ENCODE data around the gene PARP14. TPM values are rescaled to one million over a fixed set of nuclear protein-coding genes. Genes with fewer than 3 reads are reported as not detected.

PARP14 gene
- total RNA-seq, 1 experiment from 2014 or later: 33.3 TPM

DNA sequence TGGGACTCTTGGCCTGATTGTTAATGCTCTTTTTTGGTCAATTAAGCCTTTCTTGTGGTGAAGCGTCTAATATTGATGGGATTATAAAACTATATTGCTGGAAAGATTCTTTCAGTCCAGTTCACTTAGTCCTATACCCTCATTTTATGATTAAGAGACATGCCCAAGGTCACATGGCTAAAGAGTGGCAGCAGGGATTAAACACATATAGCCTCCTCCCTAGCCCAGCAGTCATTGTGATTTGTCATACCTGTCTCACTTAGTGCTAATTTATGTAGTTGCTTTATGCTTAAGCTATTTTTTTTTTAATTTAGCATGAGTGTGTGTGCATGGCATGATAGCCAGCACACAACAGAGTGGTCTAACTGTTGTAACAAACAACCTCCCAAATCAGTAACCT lies 9.5 kb downstream of the PARP14 start:
- intact Hi-C loops (cut with micrococcal nuclease; ENCODE audit: unreplicated experiment): no loop called here
- Histone ChIP-seq H3K27ac (no peak overlapping the region), H3K4me1 (replicated peaks; ENCODE audit: insufficient read depth) (no peaks in the 10 kb centered on the region), H3K27me3 (ENCODE audit: insufficient read depth, low read depth) (no peaks in the 10 kb centered on the region), H3K4me2 (no peak overlapping the region), H3K79me2 (ENCODE audit: low read depth) (no peaks in the 10 kb centered on the region), H3K36me3 (ENCODE audit: low read depth) (no peaks in the 10 kb centered on the region), H4K20me1 (ENCODE audit: insufficient read depth) (no peaks in the 10 kb centered on the region), H3K9me3 (ENCODE audit: insufficient read depth, low read depth) (no peaks in the 10 kb centered on the region), H3F3A (ENCODE audit: insufficient read depth, low read depth) (no peaks in the 10 kb centered on the region), H3K9me2 (ENCODE audit: insufficient read depth) (no peaks in the 10 kb centered on the region), H2AFZ (no peak overlapping the region), H3K4me3 (no peak overlapping the region)
- ChIA-PET CTCF (no interaction called here), POLR2A (ENCODE audit: unreplicated experiment) (no interaction called here)
- TF ChIP-seq, protein P1, sequence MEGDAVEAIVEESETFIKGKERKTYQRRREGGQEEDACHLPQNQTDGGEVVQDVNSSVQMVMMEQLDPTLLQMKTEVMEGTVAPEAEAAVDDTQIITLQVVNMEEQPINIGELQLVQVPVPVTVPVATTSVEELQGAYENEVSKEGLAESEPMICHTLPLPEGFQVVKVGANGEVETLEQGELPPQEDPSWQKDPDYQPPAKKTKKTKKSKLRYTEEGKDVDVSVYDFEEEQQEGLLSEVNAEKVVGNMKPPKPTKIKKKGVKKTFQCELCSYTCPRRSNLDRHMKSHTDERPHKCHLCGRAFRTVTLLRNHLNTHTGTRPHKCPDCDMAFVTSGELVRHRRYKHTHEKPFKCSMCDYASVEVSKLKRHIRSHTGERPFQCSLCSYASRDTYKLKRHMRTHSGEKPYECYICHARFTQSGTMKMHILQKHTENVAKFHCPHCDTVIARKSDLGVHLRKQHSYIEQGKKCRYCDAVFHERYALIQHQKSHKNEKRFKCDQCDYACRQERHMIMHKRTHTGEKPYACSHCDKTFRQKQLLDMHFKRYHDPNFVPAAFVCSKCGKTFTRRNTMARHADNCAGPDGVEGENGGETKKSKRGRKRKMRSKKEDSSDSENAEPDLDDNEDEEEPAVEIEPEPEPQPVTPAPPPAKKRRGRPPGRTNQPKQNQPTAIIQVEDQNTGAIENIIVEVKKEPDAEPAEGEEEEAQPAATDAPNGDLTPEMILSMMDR (conservative IDR thresholded peaks at IDR 0.05): no peak
- no peak for TF ChIP-seq EZH2 (IDR thresholded peaks at IDR 0.05; ENCODE audit: low read depth)
- no peak for DNase-seq
- no TSS peak for BruUV-seq (replicated peaks)

DNA sequence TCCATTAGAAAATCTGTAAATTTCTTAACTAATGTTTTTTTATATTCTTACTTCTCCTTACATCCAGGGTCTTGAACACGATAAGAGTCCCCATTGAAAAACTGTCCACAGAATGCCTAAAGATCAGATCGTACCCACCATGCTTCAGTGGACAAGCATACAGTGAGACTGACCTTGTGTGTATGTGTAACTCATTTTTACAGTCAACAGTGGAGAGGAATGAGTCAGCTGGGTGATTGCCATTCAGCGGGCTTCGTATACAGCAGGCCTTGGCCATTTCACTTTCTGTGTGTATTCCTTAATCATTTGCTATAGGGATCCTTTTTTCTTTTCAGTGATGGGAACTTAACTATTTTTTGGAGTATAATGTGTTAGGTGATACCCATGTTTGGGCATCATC lies 10.6 kb downstream of the PARP14 start:
- no TSS peak for BruUV-seq (replicated peaks)
- no peak overlapping the region for H2AFZ ChIP-seq
- no peak overlapping the region for H3K4me2 ChIP-seq
- H3K36me3 ChIP-seq (ENCODE audit: low read depth): no peaks in the 10 kb centered on the region
- H3K9me2 ChIP-seq (ENCODE audit: insufficient read depth): no peaks in the 10 kb centered on the region
- no peak for DNase-seq
- H3K4me1 ChIP-seq (replicated peaks; ENCODE audit: insufficient read depth): no peaks in the 10 kb centered on the region
- no peaks in the 10 kb centered on the region for H3F3A ChIP-seq (ENCODE audit: insufficient read depth, low read depth)
- no peak for TF ChIP-seq EZH2 (IDR thresholded peaks at IDR 0.05; ENCODE audit: low read depth)
- TF ChIP-seq, protein P1 (conservative IDR thresholded peaks at IDR 0.05): no peak
- H4K20me1 ChIP-seq (ENCODE audit: insufficient read depth): no peaks in the 10 kb centered on the region
- intact Hi-C loops (cut with micrococcal nuclease; ENCODE audit: unreplicated experiment): no loop called here
- H3K27ac ChIP-seq: no peak overlapping the region
- H3K4me3 ChIP-seq: no peak overlapping the region
- ChIA-PET POLR2A (ENCODE audit: unreplicated experiment) (interaction anchor here (0.6 kb wide), 1 partner anchor 41 kb away, joined by 9 read pairs; no protein-coding TSS in a partner anchor), CTCF (no interaction called here)
- H3K27me3 ChIP-seq (ENCODE audit: insufficient read depth, low read depth): no peaks in the 10 kb centered on the region
- H3K79me2 ChIP-seq (ENCODE audit: low read depth): no peaks in the 10 kb centered on the region
- no peaks in the 10 kb centered on the region for H3K9me3 ChIP-seq (ENCODE audit: insufficient read depth, low read depth)

- Histone ChIP-seq H3K4me2 (no peak overlapping the region), H3K4me1 (replicated peaks; ENCODE audit: insufficient read depth) (no peaks in the 10 kb centered on the region), H3K4me3 (no peak overlapping the region), H3F3A (ENCODE audit: insufficient read depth, low read depth) (no peaks in the 10 kb centered on the region), H3K27ac (no peak overlapping the region), H2AFZ (no peak overlapping the region), H3K9me2 (ENCODE audit: insufficient read depth) (no peaks in the 10 kb centered on the region), H3K9me3 (ENCODE audit: insufficient read depth, low read depth) (no peaks in the 10 kb centered on the region), H4K20me1 (ENCODE audit: insufficient read depth) (no peaks in the 10 kb centered on the region), H3K36me3 (ENCODE audit: low read depth) (no peaks in the 10 kb centered on the region), H3K79me2 (ENCODE audit: low read depth) (no peaks in the 10 kb centered on the region), H3K27me3 (ENCODE audit: insufficient read depth, low read depth) (no peaks in the 10 kb centered on the region)
- DNase-seq: no peak
- BruUV-seq (replicated peaks): no TSS peak
- ChIA-PET POLR2A (ENCODE audit: unreplicated experiment) (no interaction called here), CTCF (no interaction called here)
- intact Hi-C loops (cut with micrococcal nuclease; ENCODE audit: unreplicated experiment): no loop called here
- no peak for TF ChIP-seq EZH2 (IDR thresholded peaks at IDR 0.05; ENCODE audit: low read depth)
- TF ChIP-seq, protein P1 (conservative IDR thresholded peaks at IDR 0.05): no peak
Measured at GRCh38 chr3:122692674-122693073, 12.0 kb downstream of the PARP14 start.

Data from PC-9 (cell line).